Neural progenitor cell (in vitro differentiated cells): ENCODE measurements around the gene DCTN4. TPM values are rescaled to one million over a fixed set of nuclear protein-coding genes. Genes with fewer than 3 reads are reported as not detected.
A peak's percentile ranks its signal among the peaks of the same experiment; 100 is the strongest.

Experiments used
- DNase-seq: peaks from one replicate; pipeline ENCODE4 v3.0.0-alpha.2; 2016; ENCODE audit warnings: low spot score
- H2AFZ ChIP-seq: fragments of 200-600 bp; sonication (generic); replicated peaks from 2 replicates; pipeline ENCODE4 v1.6.1; 2016; ENCODE audit warnings: antibody characterized with exemption
- H3F3A ChIP-seq: fragments of 200-600 bp; sonication (generic); 2 replicates; pipeline ENCODE4 v1.6.1; 2016; ENCODE audit warnings: antibody characterized with exemption, low read depth
- H3K27ac ChIP-seq: fragments of 200-600 bp; sonication (generic); 2 replicates; pipeline ENCODE4 v1.5.1; 2016; ENCODE audit warnings: mild to moderate bottlenecking
- H3K27me3 ChIP-seq: fragments of 200-600 bp; sonication (generic); 2 replicates; pipeline ENCODE4 v1.6.1; 2016; ENCODE audit warnings: mild to moderate bottlenecking, moderate library complexity
- H3K36me3 ChIP-seq: fragments of 200-600 bp; sonication (generic); 2 replicates; pipeline ENCODE4 v1.5.1; 2016
- H3K4me1 ChIP-seq: fragments of 200-600 bp; sonication (generic); 2 replicates; pipeline ENCODE4 v1.6.1; 2016; ENCODE audit warnings: mixed run types
- H3K4me2 ChIP-seq: fragments of 200-600 bp; sonication (generic); 2 replicates; pipeline ENCODE4 v1.6.1; 2016
- H3K4me3 ChIP-seq: fragments of 200-600 bp; sonication (generic); 2 replicates; pipeline ENCODE4 v1.5.1; 2016
- H3K79me2 ChIP-seq: fragments of 200-600 bp; sonication (generic); 2 replicates; pipeline ENCODE4 v1.6.1; 2016; ENCODE audit warnings: low read depth
- H3K9ac ChIP-seq: fragments of 200-600 bp; sonication (generic); 2 replicates; pipeline ENCODE4 v1.6.1; 2016
- H3K9me3 ChIP-seq: fragments of 200-600 bp; sonication (generic); 2 replicates; pipeline ENCODE4 v1.5.1; 2016; ENCODE audit warnings: low read depth
- H4K20me1 ChIP-seq: fragments of 200-600 bp; sonication (generic); 2 replicates; pipeline ENCODE4 v1.6.1; 2016; ENCODE audit warnings: low read depth
- H3K27ac Mint-ChIP-seq: 3 replicates; pipeline ENCODE4 v1.8.0; 2021; ENCODE audit warnings: mixed read lengths
- H3K27me3 Mint-ChIP-seq: 2 replicates; pipeline ENCODE4 v1.8.0; 2022; ENCODE audit warnings: low read depth, mild to moderate bottlenecking, inconsistent platforms, moderate library complexity, mixed read lengths; ENCODE audit not compliant: insufficient read depth
- H3K36me3 Mint-ChIP-seq: 3 replicates; pipeline ENCODE4 v1.8.0; 2021; ENCODE audit warnings: mixed read lengths
- H3K4me1 Mint-ChIP-seq: 3 replicates; pipeline ENCODE4 v1.8.0; 2021; ENCODE audit warnings: mixed read lengths
- H3K4me3 Mint-ChIP-seq: 3 replicates; pipeline ENCODE4 v1.8.0; 2021; ENCODE audit warnings: mild to moderate bottlenecking, moderate library complexity, mixed read lengths
- H3K9me3 Mint-ChIP-seq: 3 replicates; pipeline ENCODE4 v1.8.0; 2020; ENCODE audit warnings: mixed read lengths
- CTCF ChIP-seq: fragments of 200-600 bp; sonication (generic); IDR thresholded peaks from 2 replicates; pipeline ENCODE4 v1.5.1; 2017; ENCODE audit warnings: antibody characterized with exemption, mild to moderate bottlenecking
- EZH2 ChIP-seq: fragments of 200-600 bp; sonication (generic); IDR thresholded peaks from 2 replicates; pipeline ENCODE4 v1.6.1; 2017; ENCODE audit warnings: antibody characterized with exemption, mild to moderate bottlenecking, moderate library complexity
- EZH2phosphoT487 ChIP-seq: fragments of 200-600 bp; sonication (generic); IDR thresholded peaks from 2 replicates; pipeline ENCODE4 v1.6.1; 2017; ENCODE audit warnings: antibody characterized with exemption
- total RNA-seq: library from RNA; depleted of rRNA; stranded (reverse); fragments of >200 nt; gene quantifications from 2 replicates; pipeline ENCODE4 v1.2.3, GENCODE V29; 2015; ENCODE audit warnings: low replicate concordance

DCTN4 gene
- total RNA-seq, 1 donor from 2014 or later, result 65.8 TPM

- peaks cover 16% of the 10 kb centered on the region for H3K36me3 Mint-ChIP-seq
- H2AFZ ChIP-seq, result peak overlapping the region; percentile 95
Observed at GRCh38 chr5:150759334-150759583, 442 bp upstream of the DCTN4 start.

GRCh38 chr5:150758203-150758530 lies 650 bp downstream of the DCTN4 start:
- Mint-ChIP-seq H3K27ac (no peak overlapping the region), H3K4me1 (peaks cover 5% of the 10 kb centered on the region), H3K9me3 (peaks cover 6% of the 10 kb centered on the region), H3K27me3 (no peaks in the 10 kb centered on the region), H3K36me3 (peaks cover 22% of the 10 kb centered on the region), H3K4me3 (no peak overlapping the region)
- H3F3A ChIP-seq, result peaks cover 10% of the 10 kb centered on the region
- H3K4me3 ChIP-seq, result peak overlapping the region; percentile 79
- H3K9ac ChIP-seq, result peak overlapping the region; percentile 68
- H2AFZ ChIP-seq, result peak overlapping the region; percentile 95
- H3K9me3 ChIP-seq, result no peaks in the 10 kb centered on the region
- peaks cover 4% of the 10 kb centered on the region for H3K36me3 ChIP-seq
- peaks cover 37% of the 10 kb centered on the region for H3K79me2 ChIP-seq
- H4K20me1 ChIP-seq, result no peaks in the 10 kb centered on the region
- DNase-seq, result no peak
- no peaks in the 10 kb centered on the region for H3K4me1 ChIP-seq
- no peak for TF ChIP-seq CTCF
- TF ChIP-seq EZH2, result no peak
- TF ChIP-seq EZH2phosphoT487, result no peak
- peak overlapping the region; percentile 83 for H3K4me2 ChIP-seq
- H3K27ac ChIP-seq, result peak overlapping the region; percentile 92
- no peaks in the 10 kb centered on the region for H3K27me3 ChIP-seq

More at GRCh38 chr5:150759334-150759583, 442 bp upstream of the DCTN4 start:
- H4K20me1 ChIP-seq, result no peaks in the 10 kb centered on the region
- peaks cover 4% of the 10 kb centered on the region for H3K36me3 ChIP-seq
- Mint-ChIP-seq H3K4me3 (no peak overlapping the region), H3K27me3 (no peaks in the 10 kb centered on the region), H3K9me3 (peaks cover 6% of the 10 kb centered on the region), H3K4me1 (peaks cover 5% of the 10 kb centered on the region), H3K27ac (no peak overlapping the region)
- H3K4me1 ChIP-seq, result no peaks in the 10 kb centered on the region
- H3K79me2 ChIP-seq, result peaks cover 37% of the 10 kb centered on the region
- TF ChIP-seq EZH2 (no peak), EZH2phosphoT487 (no peak), CTCF (no peak)
- H3K9ac ChIP-seq, result no peak overlapping the region
- peak overlapping the region; percentile 79 for H3K4me3 ChIP-seq
- H3K27me3 ChIP-seq, result no peaks in the 10 kb centered on the region
- H3K9me3 ChIP-seq, result no peaks in the 10 kb centered on the region
- DNase-seq, result no peak
- peak overlapping the region; percentile 83 for H3K4me2 ChIP-seq
- peak overlapping the region; percentile 92 for H3K27ac ChIP-seq
- H3F3A ChIP-seq, result peaks cover 10% of the 10 kb centered on the region

- H3K79me2 ChIP-seq, result peaks cover 37% of the 10 kb centered on the region
- peaks cover 5% of the 10 kb centered on the region for H3K4me1 Mint-ChIP-seq
- no peaks in the 10 kb centered on the region for H3K27me3 ChIP-seq
- no peak overlapping the region for H2AFZ ChIP-seq
- H3K27me3 Mint-ChIP-seq, result no peaks in the 10 kb centered on the region
- H3K4me3 Mint-ChIP-seq, result peak overlapping the region; percentile 39
- H3K4me1 ChIP-seq, result no peaks in the 10 kb centered on the region
- H3K27ac Mint-ChIP-seq, result no peak overlapping the region
- H3K9me3 Mint-ChIP-seq, result peaks cover 6% of the 10 kb centered on the region
- peaks cover 25% of the 10 kb centered on the region for H3K36me3 Mint-ChIP-seq
- no peak for TF ChIP-seq CTCF
- TF ChIP-seq EZH2phosphoT487, result no peak
- TF ChIP-seq EZH2, result no peak
- H4K20me1 ChIP-seq, result no peaks in the 10 kb centered on the region
- peaks cover 13% of the 10 kb centered on the region for H3F3A ChIP-seq
- peak overlapping the region; percentile 79 for H3K4me3 ChIP-seq
- H3K27ac ChIP-seq, result no peak overlapping the region
- no peak for DNase-seq
- no peak overlapping the region for H3K9ac ChIP-seq
- H3K9me3 ChIP-seq, result no peaks in the 10 kb centered on the region
- H3K4me2 ChIP-seq, result peak overlapping the region; percentile 83
- H3K36me3 ChIP-seq, result peaks cover 4% of the 10 kb centered on the region
Observed at GRCh38 chr5:150757087-150757649, 1.6 kb downstream of the DCTN4 start.
